ENCODE measurements around the gene ALKBH7. TPM values are rescaled to one million over a fixed set of nuclear protein-coding genes. Genes with fewer than 3 reads are reported as not detected.

Gene ALKBH7
- total and polyA plus RNA-seq, 10 of the 15 experiments (the other 5 are each of a cell fraction or from before 2014, with no cell fraction given): 0.31 to 82.5 (median 37.6) TPM

- TF ChIP-seq, protein P1, sequence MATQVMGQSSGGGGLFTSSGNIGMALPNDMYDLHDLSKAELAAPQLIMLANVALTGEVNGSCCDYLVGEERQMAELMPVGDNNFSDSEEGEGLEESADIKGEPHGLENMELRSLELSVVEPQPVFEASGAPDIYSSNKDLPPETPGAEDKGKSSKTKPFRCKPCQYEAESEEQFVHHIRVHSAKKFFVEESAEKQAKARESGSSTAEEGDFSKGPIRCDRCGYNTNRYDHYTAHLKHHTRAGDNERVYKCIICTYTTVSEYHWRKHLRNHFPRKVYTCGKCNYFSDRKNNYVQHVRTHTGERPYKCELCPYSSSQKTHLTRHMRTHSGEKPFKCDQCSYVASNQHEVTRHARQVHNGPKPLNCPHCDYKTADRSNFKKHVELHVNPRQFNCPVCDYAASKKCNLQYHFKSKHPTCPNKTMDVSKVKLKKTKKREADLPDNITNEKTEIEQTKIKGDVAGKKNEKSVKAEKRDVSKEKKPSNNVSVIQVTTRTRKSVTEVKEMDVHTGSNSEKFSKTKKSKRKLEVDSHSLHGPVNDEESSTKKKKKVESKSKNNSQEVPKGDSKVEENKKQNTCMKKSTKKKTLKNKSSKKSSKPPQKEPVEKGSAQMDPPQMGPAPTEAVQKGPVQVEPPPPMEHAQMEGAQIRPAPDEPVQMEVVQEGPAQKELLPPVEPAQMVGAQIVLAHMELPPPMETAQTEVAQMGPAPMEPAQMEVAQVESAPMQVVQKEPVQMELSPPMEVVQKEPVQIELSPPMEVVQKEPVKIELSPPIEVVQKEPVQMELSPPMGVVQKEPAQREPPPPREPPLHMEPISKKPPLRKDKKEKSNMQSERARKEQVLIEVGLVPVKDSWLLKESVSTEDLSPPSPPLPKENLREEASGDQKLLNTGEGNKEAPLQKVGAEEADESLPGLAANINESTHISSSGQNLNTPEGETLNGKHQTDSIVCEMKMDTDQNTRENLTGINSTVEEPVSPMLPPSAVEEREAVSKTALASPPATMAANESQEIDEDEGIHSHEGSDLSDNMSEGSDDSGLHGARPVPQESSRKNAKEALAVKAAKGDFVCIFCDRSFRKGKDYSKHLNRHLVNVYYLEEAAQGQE (IDR thresholded peaks at IDR 0.05; ENCODE audit: low read depth, low read length): no peak
- TF ChIP-seq, protein P2, sequence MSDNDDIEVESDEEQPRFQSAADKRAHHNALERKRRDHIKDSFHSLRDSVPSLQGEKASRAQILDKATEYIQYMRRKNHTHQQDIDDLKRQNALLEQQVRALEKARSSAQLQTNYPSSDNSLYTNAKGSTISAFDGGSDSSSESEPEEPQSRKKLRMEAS (IDR thresholded peaks at IDR 0.05; ENCODE audit: low read depth, low read length): no peak
- TF ChIP-seq HDAC2 (IDR thresholded peaks at IDR 0.05) (no peak), ZBTB40 (IDR thresholded peaks at IDR 0.05; ENCODE audit: borderline replicate concordance) (no peak), IRF5 (IDR thresholded peaks at IDR 0.05; ENCODE audit: borderline replicate concordance) (no peak), NBN (IDR thresholded peaks at IDR 0.05) (0 out of 2 replicates have a peak, but pooled peaks have one; percentile 35)
These were observed 10.6 kb upstream of the ALKBH7 start (continued) for GRCh38 chr19:6362027-6362350.

All from GM12878 (cell line).